AG04450 (cell line): ENCODE results near the gene GHSR. TPM values are rescaled to one million over a fixed set of nuclear protein-coding genes. Genes with fewer than 3 reads are reported as not detected.

Experiments
- CTCF ChIA-PET: fragments of 300-600, 350-600 bp; formaldehyde crosslinking; extraction: SDS; loops from one replicate; lab custom pipeline; 2022; ENCODE audit warnings: antibody characterized with exemption, inconsistent platforms; lab: Charles Lee
- POLR2A ChIA-PET: fragments of 350-600 bp; formaldehyde crosslinking; extraction: SDS; loops from one replicate; lab custom pipeline; 2021; ENCODE audit warnings: antibody characterized with exemption, inconsistent platforms; lab: Yijun Ruan, JAX
- DNase-seq: peaks from one replicate; pipeline ENCODE4 v3.0.0-alpha.2; 2011; ENCODE audit warnings: low read depth, low spot score
- H3K27ac ChIP-seq: one replicate; pipeline ENCODE4 v1.5.1; 2012; ENCODE audit warnings: low read depth, low read length, control low read depth
- H3K27me3 ChIP-seq: one replicate; pipeline ENCODE4 v1.6.0; 2012; ENCODE audit warnings: low read length; ENCODE audit not compliant: control insufficient read depth, insufficient read depth
- H3K4me3 ChIP-seq: 2 replicates; pipeline ENCODE4 v1.5.1; 2011; ENCODE audit warnings: mild to moderate bottlenecking, low read depth, low read length, control low read depth
- H3K9me3 ChIP-seq: 2 replicates; pipeline ENCODE4 v1.5.1; 2012; ENCODE audit warnings: low read length; ENCODE audit not compliant: control insufficient read depth, insufficient read depth
- polyA plus RNA-seq: library from polyadenylated mRNA; depleted of rRNA; stranded (reverse); fragments of >200 nt; gene quantifications from 2 replicates; pipeline ENCODE4 v1.2.3, GENCODE V29; 2011
- TF ChIP-seq, protein P1 (sequence below): IDR thresholded peaks from 2 replicates; pipeline ENCODE4 v1.5.1; 2011; ENCODE audit warnings: low read depth, low read length, control low read depth, inconsistent platforms

The GHSR gene
- polyA plus RNA-seq, 1 experiment, result not detected

DNA sequence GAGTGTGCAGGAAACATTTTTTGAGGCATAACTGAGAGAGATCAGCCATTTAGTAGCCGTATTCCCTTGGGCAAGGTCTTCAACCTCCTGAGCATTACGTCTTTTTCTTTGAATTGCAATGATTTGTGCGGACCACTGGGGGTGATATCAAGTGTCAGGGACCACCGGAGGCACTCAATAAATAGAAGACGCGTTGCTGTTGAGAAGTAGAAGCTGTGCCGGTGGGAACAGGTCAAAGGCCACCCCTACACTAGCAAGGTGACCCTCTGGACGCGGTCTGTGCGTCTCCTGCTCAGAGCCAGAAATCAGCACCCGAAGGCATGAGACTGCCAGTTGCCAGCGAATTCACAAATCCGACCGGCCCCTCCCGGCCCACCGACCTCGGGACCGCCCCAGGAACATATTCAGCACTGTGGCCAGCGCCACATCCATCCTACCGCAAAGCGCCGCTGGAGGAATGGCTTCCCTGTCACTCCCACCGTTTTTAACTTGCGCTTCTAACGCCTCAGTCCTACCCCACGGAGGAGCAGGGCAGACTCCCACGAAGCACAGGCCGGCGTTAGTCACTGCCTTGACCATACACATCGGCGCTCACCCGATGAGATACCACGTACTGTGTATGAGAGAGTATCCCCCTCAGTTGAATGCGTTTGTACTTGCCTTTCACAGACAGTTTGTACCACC is 1.4 kb upstream of the GHSR start:
- ChIA-PET POLR2A (no interaction called here), CTCF (no interaction called here)
- H3K27me3 ChIP-seq, result peaks cover 52% of the 10 kb centered on the region
- H3K27ac ChIP-seq, result no peak overlapping the region
- peaks cover 15% of the 10 kb centered on the region for H3K9me3 ChIP-seq
- no peak overlapping the region for H3K4me3 ChIP-seq
- TF ChIP-seq, protein P1, sequence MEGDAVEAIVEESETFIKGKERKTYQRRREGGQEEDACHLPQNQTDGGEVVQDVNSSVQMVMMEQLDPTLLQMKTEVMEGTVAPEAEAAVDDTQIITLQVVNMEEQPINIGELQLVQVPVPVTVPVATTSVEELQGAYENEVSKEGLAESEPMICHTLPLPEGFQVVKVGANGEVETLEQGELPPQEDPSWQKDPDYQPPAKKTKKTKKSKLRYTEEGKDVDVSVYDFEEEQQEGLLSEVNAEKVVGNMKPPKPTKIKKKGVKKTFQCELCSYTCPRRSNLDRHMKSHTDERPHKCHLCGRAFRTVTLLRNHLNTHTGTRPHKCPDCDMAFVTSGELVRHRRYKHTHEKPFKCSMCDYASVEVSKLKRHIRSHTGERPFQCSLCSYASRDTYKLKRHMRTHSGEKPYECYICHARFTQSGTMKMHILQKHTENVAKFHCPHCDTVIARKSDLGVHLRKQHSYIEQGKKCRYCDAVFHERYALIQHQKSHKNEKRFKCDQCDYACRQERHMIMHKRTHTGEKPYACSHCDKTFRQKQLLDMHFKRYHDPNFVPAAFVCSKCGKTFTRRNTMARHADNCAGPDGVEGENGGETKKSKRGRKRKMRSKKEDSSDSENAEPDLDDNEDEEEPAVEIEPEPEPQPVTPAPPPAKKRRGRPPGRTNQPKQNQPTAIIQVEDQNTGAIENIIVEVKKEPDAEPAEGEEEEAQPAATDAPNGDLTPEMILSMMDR, result no peak
- no peak for DNase-seq

DNA sequence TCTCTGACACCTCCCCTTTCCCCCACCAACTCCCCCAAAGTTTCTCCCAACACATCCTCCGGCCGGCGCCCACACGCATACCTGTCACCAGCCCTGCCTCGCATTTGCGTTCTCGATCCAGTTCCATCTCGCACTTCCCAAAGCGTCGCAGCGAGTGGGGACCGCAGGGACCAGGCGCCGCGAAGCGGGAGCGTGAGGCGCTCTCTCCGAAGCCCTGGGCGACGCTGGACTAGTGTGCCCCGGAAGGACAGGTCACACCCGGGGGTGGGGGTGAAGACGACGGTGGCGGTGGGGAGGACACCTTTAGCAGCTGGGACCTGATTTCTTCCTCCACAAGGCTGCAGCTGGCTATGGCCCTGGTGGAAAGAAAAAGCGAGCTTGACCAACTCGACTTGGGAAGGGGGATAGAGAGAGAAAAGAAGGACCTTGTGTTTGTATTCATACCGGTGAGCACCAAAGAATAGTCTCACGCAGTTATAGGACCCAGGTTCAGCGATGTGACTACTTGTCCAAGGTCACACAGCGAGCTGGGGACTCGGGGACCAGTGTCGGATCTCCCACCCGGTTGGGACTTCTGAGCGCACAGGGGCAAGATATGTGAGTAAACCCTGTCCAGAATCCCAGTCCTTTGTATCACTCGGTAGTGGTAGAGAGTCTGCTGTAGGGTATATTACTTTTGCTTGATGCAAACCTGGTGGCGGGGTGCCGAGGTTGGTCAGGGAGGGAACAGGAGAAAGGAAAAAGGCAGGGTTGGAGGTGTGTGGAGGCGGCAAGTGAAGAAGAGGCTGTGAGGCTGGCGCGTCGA is 607 bp upstream of the GHSR start:
- no peak overlapping the region for H3K27ac ChIP-seq
- no peak overlapping the region for H3K4me3 ChIP-seq
- peaks cover 52% of the 10 kb centered on the region for H3K27me3 ChIP-seq
- TF ChIP-seq, protein P1, result no peak
- ChIA-PET CTCF (no interaction called here), POLR2A (no interaction called here)
- no peak for DNase-seq
- peaks cover 15% of the 10 kb centered on the region for H3K9me3 ChIP-seq

DNA sequence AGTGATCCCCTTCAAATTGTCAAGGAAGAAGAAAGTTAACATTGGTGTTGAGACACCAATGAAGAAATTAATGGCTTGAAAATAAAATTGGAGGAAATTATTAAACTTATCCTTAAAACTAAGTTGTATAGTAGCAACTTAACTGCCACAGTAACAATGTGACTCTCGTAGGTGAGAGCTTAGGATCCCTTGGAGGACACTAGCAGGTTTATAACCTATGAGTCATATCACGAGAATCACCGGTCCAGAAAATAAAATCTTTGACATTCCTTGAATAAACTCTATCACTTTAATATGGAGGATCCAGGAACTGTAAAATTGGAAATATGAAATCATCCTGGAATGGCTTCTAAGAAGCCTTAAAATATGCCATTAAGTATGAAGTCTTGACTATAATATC is 2.1 kb downstream of the GHSR start:
- no peak for DNase-seq
- H3K4me3 ChIP-seq, result no peak overlapping the region
- H3K27ac ChIP-seq, result no peak overlapping the region
- ChIA-PET POLR2A (no interaction called here), CTCF (interaction anchor here (1.1 kb wide), 1 partner anchor 15 kb away, joined by 6 read pairs; no protein-coding TSS in a partner anchor)
- TF ChIP-seq, protein P1, result no peak
- H3K9me3 ChIP-seq, result peaks cover 15% of the 10 kb centered on the region
- H3K27me3 ChIP-seq, result peaks cover 50% of the 10 kb centered on the region

DNA sequence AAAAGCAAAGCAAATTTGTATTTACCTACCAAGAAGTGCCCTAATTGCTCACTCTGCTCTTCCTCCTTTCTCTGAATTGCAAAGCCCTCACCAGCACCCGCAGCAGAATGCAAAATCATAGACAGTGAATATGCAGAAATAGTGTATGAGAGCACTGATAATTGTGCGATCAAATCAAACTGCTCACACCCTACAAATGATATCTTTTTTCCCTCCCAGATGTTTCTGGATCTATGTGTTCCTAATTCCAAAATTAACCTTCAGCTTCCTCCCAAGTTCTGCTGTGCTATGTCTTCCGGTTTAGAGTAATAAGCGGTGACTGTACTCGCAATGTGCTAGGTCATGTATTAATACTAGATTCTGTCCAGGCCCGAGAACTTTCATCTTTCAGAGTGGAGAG is 3.4 kb downstream of the GHSR start:
- TF ChIP-seq, protein P1, result no peak
- H3K27me3 ChIP-seq, result peaks cover 45% of the 10 kb centered on the region
- POLR2A ChIA-PET, result no interaction called here
- no peak overlapping the region for H3K4me3 ChIP-seq
- no peak for DNase-seq
- H3K27ac ChIP-seq, result no peak overlapping the region
- CTCF ChIA-PET, result interaction anchor here (0.6 to 1.0 kb wide), 3 partner anchors 16 to 149 kb away, joined by 3 to 6 read pairs (median 3); no protein-coding TSS in a partner anchor
- H3K9me3 ChIP-seq, result peaks cover 15% of the 10 kb centered on the region

DNA sequence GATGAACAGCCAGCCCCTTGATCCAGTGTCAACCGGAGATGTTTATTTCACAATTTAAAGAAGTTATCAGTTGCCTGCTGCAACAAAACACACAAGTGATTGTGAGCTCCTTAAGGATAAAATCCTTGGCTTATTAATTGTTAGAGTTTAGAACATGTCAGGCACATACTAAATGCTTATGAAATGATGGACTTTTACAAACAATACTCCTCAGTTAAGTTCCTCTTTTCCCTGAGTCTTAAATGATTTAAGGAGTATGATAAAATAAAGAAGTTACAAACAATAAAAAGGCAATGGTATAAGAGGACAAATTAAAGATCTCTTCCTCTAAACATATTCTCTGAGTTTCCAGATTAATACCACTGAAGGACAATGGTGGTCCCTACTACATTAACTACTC is 5.7 kb downstream of the GHSR start:
- DNase-seq, result no peak
- TF ChIP-seq, protein P1, result no peak
- POLR2A ChIA-PET, result no interaction called here
- CTCF ChIA-PET, result no interaction called here
- Histone ChIP-seq H3K27ac (no peak overlapping the region), H3K9me3 (no peaks in the 10 kb centered on the region; the same call in 1 of the 2 replicates), H3K27me3 (peaks cover 31% of the 10 kb centered on the region), H3K4me3 (no peak overlapping the region)
